Parathyroid adenoma (tissue), 2 donors: ENCODE data around the gene DNAJB8.

ENCODE experiments used
- H2AFZ ChIP-seq: fragments of 300-600 bp; sonication (generic); one replicate; pipeline ENCODE4 v1.7.0; 2017; ENCODE audit warnings: antibody characterized with exemption, mild to moderate bottlenecking
- H3K27ac ChIP-seq: fragments of 300-600 bp; sonication (generic); one replicate; pipeline ENCODE4 v1.7.0; 2017
- H3K27me3 ChIP-seq: fragments of 300-600 bp; sonication (generic); one replicate; pipeline ENCODE4 v1.7.0; 2017; ENCODE audit warnings: low read length; ENCODE audit not compliant: control insufficient read depth, insufficient read depth
- H3K36me3 ChIP-seq: fragments of 300-600 bp; sonication (generic); one replicate; pipeline ENCODE4 v1.7.0; 2017; ENCODE audit warnings: low read length; ENCODE audit not compliant: control insufficient read depth, insufficient read depth
- H3K4me1 ChIP-seq: fragments of 300-600 bp; sonication (generic); one replicate; pipeline ENCODE4 v1.7.0; 2017; ENCODE audit warnings: control low read depth
- H3K4me2 ChIP-seq: fragments of 300-600 bp; sonication (generic); one replicate; pipeline ENCODE4 v1.7.0; 2017; ENCODE audit warnings: low read length
- H3K4me3 ChIP-seq: fragments of 300-600 bp; sonication (generic); one replicate; pipeline ENCODE4 v1.7.0; 2017; ENCODE audit warnings: low read depth, low read length
- H3K79me2 ChIP-seq: fragments of 300-600 bp; sonication (generic); one replicate; pipeline ENCODE4 v1.7.0; 2017; ENCODE audit warnings: control low read depth
- H3K9ac ChIP-seq: fragments of 300-600 bp; sonication (generic); one replicate; pipeline ENCODE4 v1.7.0; 2017; ENCODE audit warnings: mild to moderate bottlenecking
- H3K9me3 ChIP-seq: fragments of 300-600 bp; sonication (generic); one replicate; pipeline ENCODE4 v1.7.0; 2017; ENCODE audit warnings: low read length; ENCODE audit not compliant: control insufficient read depth
- CTCF ChIP-seq: fragments of 300-600 bp; sonication (generic); IDR thresholded peaks from one replicate; pipeline ENCODE4 v1.7.0; 2017; ENCODE audit warnings: antibody characterized with exemption, mild to moderate bottlenecking
- donor health status: primary hyperparathyroidism.

The DNAJB8 gene

GRCh38 chr3:128470134-128470899 is 3.6 kb upstream of the DNAJB8 start:
- no peaks in the 10 kb centered on the region for H3K27me3 ChIP-seq
- TF ChIP-seq CTCF: no peak
- no peaks in the 10 kb centered on the region for H3K4me1 ChIP-seq
- no peak overlapping the region for H3K27ac ChIP-seq
- no peaks in the 10 kb centered on the region for H3K79me2 ChIP-seq
- no peak overlapping the region for H2AFZ ChIP-seq
- no peak overlapping the region for H3K9ac ChIP-seq
- H3K9me3 ChIP-seq: no peaks in the 10 kb centered on the region
- H3K36me3 ChIP-seq: no peaks in the 10 kb centered on the region
- H3K4me3 ChIP-seq: no peak overlapping the region
- H3K4me2 ChIP-seq: no peak overlapping the region

GRCh38 chr3:128469556-128469955 is 2.9 kb upstream of the DNAJB8 start:
- Histone ChIP-seq H3K27me3 (no peaks in the 10 kb centered on the region), H3K4me3 (no peak overlapping the region), H3K79me2 (no peaks in the 10 kb centered on the region), H3K36me3 (no peaks in the 10 kb centered on the region), H2AFZ (no peak overlapping the region), H3K27ac (no peak overlapping the region), H3K4me2 (no peak overlapping the region), H3K4me1 (no peaks in the 10 kb centered on the region), H3K9ac (no peak overlapping the region), H3K9me3 (no peaks in the 10 kb centered on the region)
- TF ChIP-seq CTCF: no peak

- Histone ChIP-seq H3K4me2 (no peak overlapping the region), H3K27me3 (no peaks in the 10 kb centered on the region), H3K9ac (no peak overlapping the region), H3K9me3 (no peaks in the 10 kb centered on the region), H3K4me3 (no peak overlapping the region), H2AFZ (no peak overlapping the region), H3K27ac (no peak overlapping the region), H3K36me3 (no peaks in the 10 kb centered on the region), H3K79me2 (no peaks in the 10 kb centered on the region), H3K4me1 (no peaks in the 10 kb centered on the region)
- TF ChIP-seq CTCF: no peak
Measured at GRCh38 chr3:128468791-128469527, 2.3 kb upstream of the DNAJB8 start.

GRCh38 chr3:128468285-128468790 is 1.6 kb upstream of the DNAJB8 start:
- Histone ChIP-seq H3K9me3 (no peaks in the 10 kb centered on the region), H3K4me2 (no peak overlapping the region), H2AFZ (no peak overlapping the region), H3K27ac (no peak overlapping the region), H3K9ac (no peak overlapping the region), H3K27me3 (no peaks in the 10 kb centered on the region), H3K4me3 (no peak overlapping the region), H3K4me1 (no peaks in the 10 kb centered on the region), H3K79me2 (no peaks in the 10 kb centered on the region), H3K36me3 (no peaks in the 10 kb centered on the region)
- TF ChIP-seq CTCF: no peak
